ENCODE data around the gene SLC38A6. TPM values are rescaled to one million over a fixed set of nuclear protein-coding genes. Genes with fewer than 3 reads are reported as not detected.

Gene SLC38A6
- total RNA-seq = 77.6 and 84.2 TPM in 2 replicates

DNA sequence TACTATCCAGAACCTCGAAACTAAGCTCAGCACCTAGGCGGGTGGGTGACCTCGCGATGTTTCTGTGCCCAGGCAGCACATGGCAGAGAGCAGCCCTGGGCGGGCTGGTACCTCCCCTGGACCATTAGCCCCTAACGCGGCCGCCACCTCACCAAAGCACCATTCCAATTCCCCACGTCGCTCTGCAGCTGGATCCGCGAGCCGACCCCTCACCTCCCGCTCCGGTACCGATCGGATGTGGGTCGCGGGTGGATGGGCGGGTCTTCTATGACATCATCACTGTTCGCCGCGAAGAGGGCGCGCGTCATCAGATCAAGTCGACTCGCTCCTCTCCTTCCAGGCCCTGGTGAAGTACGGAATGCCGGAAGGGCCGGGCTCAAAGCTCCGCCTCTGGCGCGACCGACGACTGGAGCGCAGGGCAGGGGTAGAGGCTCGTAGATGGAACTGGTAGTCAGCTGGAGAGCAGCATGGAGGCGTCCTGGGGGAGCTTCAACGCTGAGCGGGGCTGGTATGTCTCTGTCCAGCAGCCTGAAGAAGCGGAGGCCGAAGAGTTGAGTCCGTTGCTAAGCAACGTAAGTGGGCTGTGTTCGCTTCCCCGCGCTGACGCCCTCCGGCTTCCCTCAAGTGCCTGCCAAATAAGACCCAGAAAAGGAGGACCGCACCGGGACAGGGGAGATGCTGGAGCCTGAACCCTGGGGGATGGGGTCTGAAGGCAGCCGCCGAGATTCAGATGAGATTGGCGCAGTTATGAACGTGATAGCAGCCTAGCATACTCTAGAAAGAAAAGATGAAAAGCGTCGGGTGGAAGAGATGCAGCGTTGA lies at the start of gene SLC38A6, which contains the start of gene TRMT5:
Gene SLC38A6, plus strand, starts transcription at position 435 of the 822 bp plus-strand sequence. Its CDS starts 33 bp downstream, at position 468.
Gene TRMT5, minus strand, starts transcription at position 269 of the 822 bp plus-strand sequence. Its CDS starts 106 bp downstream, at position 163.

Other genes with a start within 250 kb of the SLC38A6 start
- gene MNAT1, start 246.5 kb upstream of the SLC38A6 start, total RNA-seq = 54.9 and 68.9 TPM in 2 replicates
- 14.5 and 15.1 TPM in 2 replicates for gene TRMT5, start 166 bp upstream of the SLC38A6 start, total RNA-seq

Measured in uterine smooth muscle cell (primary cell).